ENCODE data around the gene CNTNAP5. TPM values are rescaled to one million over a fixed set of nuclear protein-coding genes. Genes with fewer than 3 reads are reported as not detected.

The CNTNAP5 gene
- total RNA-seq, 1 experiment from 2014 or later: not detected

- Mint-ChIP-seq H3K9me3 (ENCODE audit: low read depth, unreplicated experiment) (peaks cover 10% of the 10 kb centered on the region), H3K27ac (ENCODE audit: unreplicated experiment) (no peak overlapping the region), H3K4me3 (ENCODE audit: low read depth, unreplicated experiment) (no peak overlapping the region), H3K4me1 (ENCODE audit: low read depth, unreplicated experiment) (no peaks in the 10 kb centered on the region), H3K27me3 (ENCODE audit: unreplicated experiment) (no peaks in the 10 kb centered on the region), H3K36me3 (ENCODE audit: insufficient read depth, unreplicated experiment) (no peaks in the 10 kb centered on the region)
- BruUV-seq (replicated peaks): no TSS peak
- CTCF ChIA-PET: no interaction called here
- DNase-seq: no peak
- intact Hi-C loops (cut with micrococcal nuclease; ENCODE audit: unreplicated experiment): no loop called here
- no peak for TF ChIP-seq CTCF (IDR thresholded peaks at IDR 0.05; ENCODE audit: unreplicated experiment)
These were observed 120.9 kb downstream of the CNTNAP5 start for GRCh38 chr2:124145982-124146381.

- Mint-ChIP-seq H3K27me3 (ENCODE audit: unreplicated experiment) (no peaks in the 10 kb centered on the region), H3K36me3 (ENCODE audit: insufficient read depth, unreplicated experiment) (no peaks in the 10 kb centered on the region)
- DNase-seq: no peak
These were observed 122.5 kb downstream of the CNTNAP5 start for GRCh38 chr2:124147552-124147951.

GRCh38 chr2:124149571-124149970, 124.5 kb downstream of the CNTNAP5 start:
- DNase-seq: no peak
- CTCF ChIA-PET: no interaction called here
- BruUV-seq (replicated peaks): no TSS peak
- Mint-ChIP-seq H3K36me3 (ENCODE audit: insufficient read depth, unreplicated experiment) (no peaks in the 10 kb centered on the region), H3K4me3 (ENCODE audit: low read depth, unreplicated experiment) (no peak overlapping the region), H3K27ac (ENCODE audit: unreplicated experiment) (no peak overlapping the region), H3K4me1 (ENCODE audit: low read depth, unreplicated experiment) (no peaks in the 10 kb centered on the region), H3K27me3 (ENCODE audit: unreplicated experiment) (no peaks in the 10 kb centered on the region), H3K9me3 (ENCODE audit: low read depth, unreplicated experiment) (peaks cover 10% of the 10 kb centered on the region)
- intact Hi-C loops (cut with micrococcal nuclease; ENCODE audit: unreplicated experiment): no loop called here
- TF ChIP-seq CTCF (IDR thresholded peaks at IDR 0.05; ENCODE audit: unreplicated experiment): no peak

More at GRCh38 chr2:124147552-124147951, 122.5 kb downstream of the CNTNAP5 start:
- Mint-ChIP-seq H3K9me3 (ENCODE audit: low read depth, unreplicated experiment) (peaks cover 10% of the 10 kb centered on the region), H3K4me3 (ENCODE audit: low read depth, unreplicated experiment) (no peak overlapping the region), H3K27ac (ENCODE audit: unreplicated experiment) (no peak overlapping the region), H3K4me1 (ENCODE audit: low read depth, unreplicated experiment) (no peaks in the 10 kb centered on the region)
- CTCF ChIA-PET: interaction anchor here (0.7 kb wide), 1 partner anchor 64 kb away, joined by 3 read pairs; no protein-coding TSS in a partner anchor
- TF ChIP-seq CTCF (IDR thresholded peaks at IDR 0.05; ENCODE audit: unreplicated experiment): no peak
- no TSS peak for BruUV-seq (replicated peaks)
- intact Hi-C loops (cut with micrococcal nuclease; ENCODE audit: unreplicated experiment): no loop called here

GRCh38 chr2:124151691-124152090, 126.6 kb downstream of the CNTNAP5 start:
- Mint-ChIP-seq H3K27me3 (ENCODE audit: unreplicated experiment) (no peaks in the 10 kb centered on the region), H3K4me3 (ENCODE audit: low read depth, unreplicated experiment) (no peak overlapping the region), H3K36me3 (ENCODE audit: insufficient read depth, unreplicated experiment) (no peaks in the 10 kb centered on the region), H3K9me3 (ENCODE audit: low read depth, unreplicated experiment) (peaks cover 10% of the 10 kb centered on the region), H3K27ac (ENCODE audit: unreplicated experiment) (no peak overlapping the region), H3K4me1 (ENCODE audit: low read depth, unreplicated experiment) (no peaks in the 10 kb centered on the region)
- no peak for DNase-seq
- BruUV-seq (replicated peaks): no TSS peak
- intact Hi-C loops (cut with micrococcal nuclease; ENCODE audit: unreplicated experiment): no loop called here
- no peak for TF ChIP-seq CTCF (IDR thresholded peaks at IDR 0.05; ENCODE audit: unreplicated experiment)
- CTCF ChIA-PET: no interaction called here
